Measurements from ENCODE around the gene IGSF21. TPM values are rescaled to one million over a fixed set of nuclear protein-coding genes. Genes with fewer than 3 reads are reported as not detected.

The IGSF21 gene
- polyA plus RNA-seq, 1 of the 3 experiments (the other 2 are of a cell fraction), result not detected

- Histone ChIP-seq H4K20me1 (ENCODE audit: insufficient read depth) (no peaks in the 10 kb centered on the region), H3K36me3 (replicated peaks in 1 of 2; ENCODE audit: control insufficient read depth in 1 of 2, insufficient read depth in 2 of 2, low read length in 1 of 2) (no peaks in the 10 kb centered on the region), H3K4me1 (ENCODE audit: control insufficient read depth in 1 of 2, insufficient read depth in 2 of 2, low read depth in 1 of 2, low read length in 1 of 2) (peaks cover 0 to 30% of the 10 kb centered on the region in 2 experiments; a peak in 1 of 4 replicates), H3K4me2 (no peak overlapping the region), H3K9ac (no peak overlapping the region), H3K79me2 (ENCODE audit: insufficient read depth) (no peaks in the 10 kb centered on the region), H3K27me3 (ENCODE audit: insufficient read depth) (no peaks in the 10 kb centered on the region), H3K27ac (ENCODE audit: low read depth in 2 of 2, low read length in 1 of 2) (no peak overlapping the region; a peak in 2 of 4 replicates), H2AFZ (ENCODE audit: low read depth) (no peak overlapping the region), H3K9me3 (no peaks in the 10 kb centered on the region), H3K4me3 (ENCODE audit: low read depth in 2 of 2, low read length in 1 of 2) (no peak overlapping the region), H3F3A (replicated peaks; ENCODE audit: insufficient read depth) (no peaks in the 10 kb centered on the region), H3K9me2 (no peaks in the 10 kb centered on the region)
- CTCF ChIA-PET, result interaction anchor here (1.1 kb wide), 1 partner anchor 49 kb away, joined by 3 read pairs; no protein-coding TSS in a partner anchor
- 31% methylated on average over 10 of the region's 10 CpGs for WGBS (ENCODE audit: low lambda C conversion rate)
- peak; percentile 40 for DNase-seq
- TF ChIP-seq REST (IDR thresholded peaks at IDR 0.05; ENCODE audit: low read depth, low read length), result no peak
- TF ChIP-seq IRF3 (IDR thresholded peaks at IDR 0.05; ENCODE audit: low read depth, low read length), result no peak
- no peak for TF ChIP-seq SMC3 (IDR thresholded peaks at IDR 0.05; ENCODE audit: low read depth, low read length)
- TF ChIP-seq PBX3 (IDR thresholded peaks at IDR 0.05), result no peak
- POLR2A ChIA-PET, result no interaction called here
Observed at GRCh38 chr1:18198260-18198659, 90.7 kb downstream of the IGSF21 start.

GRCh38 chr1:18199462-18199861 lies 91.9 kb downstream of the IGSF21 start:
- DNase-seq, result peak; percentile 38
- Histone ChIP-seq H3K9ac (no peak overlapping the region), H4K20me1 (ENCODE audit: insufficient read depth) (no peaks in the 10 kb centered on the region), H3K27me3 (ENCODE audit: insufficient read depth) (no peaks in the 10 kb centered on the region), H3K36me3 (replicated peaks in 1 of 2; ENCODE audit: control insufficient read depth in 1 of 2, insufficient read depth in 2 of 2, low read length in 1 of 2) (no peaks in the 10 kb centered on the region), H3F3A (replicated peaks; ENCODE audit: insufficient read depth) (no peaks in the 10 kb centered on the region), H3K9me3 (no peaks in the 10 kb centered on the region), H3K27ac (ENCODE audit: low read depth in 2 of 2, low read length in 1 of 2) (no peak overlapping the region; a peak in 1 of 4 replicates), H3K4me2 (no peak overlapping the region), H3K4me3 (ENCODE audit: low read depth in 2 of 2, low read length in 1 of 2) (no peak overlapping the region), H3K4me1 (ENCODE audit: control insufficient read depth in 1 of 2, insufficient read depth in 2 of 2, low read depth in 1 of 2, low read length in 1 of 2) (peaks cover 0 to 27% of the 10 kb centered on the region in 2 experiments; a peak in 1 of 4 replicates), H3K9me2 (no peaks in the 10 kb centered on the region), H3K79me2 (ENCODE audit: insufficient read depth) (no peaks in the 10 kb centered on the region), H2AFZ (ENCODE audit: low read depth) (no peak overlapping the region)
- TF ChIP-seq GATA2 (CRISPR knock-in tag; IDR thresholded peaks at IDR 0.05) (peak; percentile 57), ZBTB33 (IDR thresholded peaks at IDR 0.05; ENCODE audit: borderline replicate concordance, low read depth) (no peak), MXI1 (IDR thresholded peaks at IDR 0.05; ENCODE audit: low read depth, low read length) (no peak), NFIC (IDR thresholded peaks at IDR 0.05; ENCODE audit: borderline replicate concordance) (no peak), FOXJ3 (CRISPR knock-in tag; IDR thresholded peaks at IDR 0.05) (no peak), GABPA (IDR thresholded peaks at IDR 0.05; ENCODE audit: low read depth) (no peak), EP300 (IDR thresholded peaks at IDR 0.05; ENCODE audit: borderline replicate concordance in 1 of 2, low read depth in 1 of 2, low read length in 1 of 2) (no peak)
- 20% methylated on average over 11 of the region's 14 CpGs for WGBS (ENCODE audit: low lambda C conversion rate)
- ChIA-PET POLR2A (no interaction called here), CTCF (interaction anchor here (1.1 to 1.5 kb wide), 4 partner anchors 20 to 382 kb away, joined by 3 to 5 read pairs (median 3); no protein-coding TSS in a partner anchor)
